Measurements from ENCODE around the gene MTA2.
"Not testable (repeated sequence)": the region's sequence is repeated elsewhere in the genome, so short reads cannot be mapped to it uniquely, and the experiment has no call there.

MTA2 gene

GRCh38 chr11:62565100-62565802 is 36.4 kb downstream of the MTA2 start:
- DNase-seq = no peak

GRCh38 chr11:62561677-62562230 is 39.9 kb downstream of the MTA2 start:
- DNase-seq = not testable (repeated sequence)

- DNase-seq = no peak
These were observed 41.0 kb downstream of the MTA2 start for GRCh38 chr11:62560566-62561103.

- not testable (repeated sequence) for DNase-seq
These were observed 42.0 kb downstream of the MTA2 start for GRCh38 chr11:62559626-62560025.

GRCh38 chr11:62559204-62559603 is 42.5 kb downstream of the MTA2 start:
- DNase-seq = no peak

GRCh38 chr11:62558669-62559068 is 43.0 kb downstream of the MTA2 start:
- DNase-seq = no peak

- no peak for DNase-seq
These were observed 44.6 kb downstream of the MTA2 start for GRCh38 chr11:62556875-62557631.

GRCh38 chr11:62556108-62556874 is 45.4 kb downstream of the MTA2 start:
- DNase-seq = no peak

- no peak for DNase-seq
These were observed 46.1 kb downstream of the MTA2 start for GRCh38 chr11:62555464-62556107.

GRCh38 chr11:62554387-62555167 is 47.1 kb downstream of the MTA2 start:
- DNase-seq = no peak

GRCh38 chr11:62553839-62554361 is 47.8 kb downstream of the MTA2 start:
- no peak for DNase-seq

- DNase-seq = no peak
These were observed 48.4 kb downstream of the MTA2 start for GRCh38 chr11:62553080-62553838.

- DNase-seq = no peak
These were observed 49.1 kb downstream of the MTA2 start for GRCh38 chr11:62552485-62553079.

GRCh38 chr11:62550478-62550877 is 51.2 kb downstream of the MTA2 start:
- not testable (repeated sequence) for DNase-seq

GRCh38 chr11:62548545-62549335 is 52.9 kb downstream of the MTA2 start:
- DNase-seq = no peak

GRCh38 chr11:62547691-62548281 is 53.9 kb downstream of the MTA2 start:
- no peak for DNase-seq

GRCh38 chr11:62546929-62547625 is 54.6 kb downstream of the MTA2 start:
- no peak for DNase-seq

GRCh38 chr11:62546244-62546928 is 55.3 kb downstream of the MTA2 start, which contains the start of gene AHNAK:
Gene AHNAK, minus strand, starts transcription at chr11:62546806. Its CDS starts 10,708 bp downstream, at chr11:62536098.
- no peak for DNase-seq
